Measurements from ENCODE around the gene FAF1.
"Not testable (repeated sequence)": the region's sequence is repeated elsewhere in the genome, so short reads cannot be mapped to it uniquely, and the experiment has no call there.

GRCh38 chr1:50864845-50865244, 95.2 kb downstream of the FAF1 start:
- TF ChIP-seq, protein P1, sequence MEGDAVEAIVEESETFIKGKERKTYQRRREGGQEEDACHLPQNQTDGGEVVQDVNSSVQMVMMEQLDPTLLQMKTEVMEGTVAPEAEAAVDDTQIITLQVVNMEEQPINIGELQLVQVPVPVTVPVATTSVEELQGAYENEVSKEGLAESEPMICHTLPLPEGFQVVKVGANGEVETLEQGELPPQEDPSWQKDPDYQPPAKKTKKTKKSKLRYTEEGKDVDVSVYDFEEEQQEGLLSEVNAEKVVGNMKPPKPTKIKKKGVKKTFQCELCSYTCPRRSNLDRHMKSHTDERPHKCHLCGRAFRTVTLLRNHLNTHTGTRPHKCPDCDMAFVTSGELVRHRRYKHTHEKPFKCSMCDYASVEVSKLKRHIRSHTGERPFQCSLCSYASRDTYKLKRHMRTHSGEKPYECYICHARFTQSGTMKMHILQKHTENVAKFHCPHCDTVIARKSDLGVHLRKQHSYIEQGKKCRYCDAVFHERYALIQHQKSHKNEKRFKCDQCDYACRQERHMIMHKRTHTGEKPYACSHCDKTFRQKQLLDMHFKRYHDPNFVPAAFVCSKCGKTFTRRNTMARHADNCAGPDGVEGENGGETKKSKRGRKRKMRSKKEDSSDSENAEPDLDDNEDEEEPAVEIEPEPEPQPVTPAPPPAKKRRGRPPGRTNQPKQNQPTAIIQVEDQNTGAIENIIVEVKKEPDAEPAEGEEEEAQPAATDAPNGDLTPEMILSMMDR (IDR thresholded peaks at IDR 0.05) = not testable (repeated sequence)
- not testable (repeated sequence) for TF ChIP-seq EP300, POLR2A, POLR2AphosphoS5 (IDR thresholded peaks at IDR 0.05)
